ENCODE measurements around the gene C1orf226. TPM values are rescaled to one million over a fixed set of nuclear protein-coding genes. Genes with fewer than 3 reads are reported as not detected.

Gene C1orf226
- total and polyA plus RNA-seq, 2 donors: 0.14 to 1.1 TPM

GRCh38 chr1:162380061-162380846, 1.3 kb upstream of the C1orf226 start:
- DNase-seq (ENCODE audit: low read depth in 6 of 9, low spot score in 9 of 9): no peak

GRCh38 chr1:162381941-162382750, 618 bp downstream of the C1orf226 start:
- H3K36me3 ChIP-seq (ENCODE audit: control insufficient read depth in 2 of 2, insufficient read depth in 2 of 2, low read length in 1 of 2): no peaks in the 10 kb centered on the region
- H3K27ac ChIP-seq (ENCODE audit: low read depth in 1 of 2, low read length in 1 of 2): no peak overlapping the region
- DNase-seq (ENCODE audit: low read depth in 6 of 9, low spot score in 9 of 9): no peak
- H3K27me3 ChIP-seq (ENCODE audit: control insufficient read depth in 2 of 2, insufficient read depth in 1 of 2, low read length in 1 of 2): no peaks in the 10 kb centered on the region
- H3K4me1 ChIP-seq (ENCODE audit: control insufficient read depth in 2 of 2, insufficient read depth in 2 of 2, low read length in 2 of 2): no peaks in the 10 kb centered on the region
- 96% methylated on average over 13 of the region's 13 CpGs for WGBS
- H3K4me3 ChIP-seq (ENCODE audit: low read length in 2 of 2): no peak overlapping the region
- H3K9me3 ChIP-seq (ENCODE audit: control insufficient read depth in 2 of 2, insufficient read depth in 1 of 2, low read length in 1 of 2): no peaks in the 10 kb centered on the region

More at GRCh38 chr1:162380061-162380846, 1.3 kb upstream of the C1orf226 start:
- Histone ChIP-seq H3K36me3 (ENCODE audit: control insufficient read depth in 2 of 2, insufficient read depth in 2 of 2, low read length in 1 of 2) (no peaks in the 10 kb centered on the region), H3K9me3 (ENCODE audit: control insufficient read depth in 2 of 2, insufficient read depth in 1 of 2, low read length in 1 of 2) (no peaks in the 10 kb centered on the region), H3K4me1 (ENCODE audit: control insufficient read depth in 2 of 2, insufficient read depth in 2 of 2, low read length in 2 of 2) (no peaks in the 10 kb centered on the region), H3K27me3 (ENCODE audit: control insufficient read depth in 2 of 2, insufficient read depth in 1 of 2, low read length in 1 of 2) (no peaks in the 10 kb centered on the region), H3K27ac (ENCODE audit: low read depth in 1 of 2, low read length in 1 of 2) (no peak overlapping the region), H3K4me3 (ENCODE audit: low read length in 2 of 2) (no peak overlapping the region)
- WGBS: 93% methylated on average over 6 of the region's 6 CpGs

DNA sequence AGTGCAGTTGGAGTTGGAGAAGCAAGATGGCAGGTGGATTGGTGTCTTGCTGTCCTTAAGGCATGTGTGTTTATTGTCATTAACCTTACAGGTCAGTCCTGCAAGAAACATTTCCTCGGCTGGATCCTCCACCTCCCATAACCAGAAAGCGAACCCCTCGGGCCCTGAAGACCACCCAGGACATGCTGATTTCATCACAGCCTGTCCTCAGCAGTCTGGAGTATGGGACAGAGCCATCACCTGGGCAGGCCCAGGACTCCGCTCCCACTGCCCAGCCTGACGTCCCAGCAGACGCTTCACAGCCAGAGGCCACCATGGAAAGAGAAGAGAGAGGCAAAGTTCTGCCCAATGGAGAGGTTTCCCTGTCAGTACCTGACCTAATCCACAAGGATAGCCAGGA, 1.6 kb downstream of the C1orf226 start:
- H3K4me3 ChIP-seq (ENCODE audit: low read length in 2 of 2): no peak overlapping the region
- no peaks in the 10 kb centered on the region for H3K36me3 ChIP-seq (ENCODE audit: control insufficient read depth in 2 of 2, insufficient read depth in 2 of 2, low read length in 1 of 2)
- 98% methylated on average over 6 of the region's 6 CpGs for WGBS
- H3K4me1 ChIP-seq (ENCODE audit: control insufficient read depth in 2 of 2, insufficient read depth in 2 of 2, low read length in 2 of 2): no peaks in the 10 kb centered on the region
- no peaks in the 10 kb centered on the region for H3K27me3 ChIP-seq (ENCODE audit: control insufficient read depth in 2 of 2, insufficient read depth in 1 of 2, low read length in 1 of 2)
- DNase-seq (ENCODE audit: low read depth in 6 of 9, low spot score in 9 of 9): no peak
- H3K9me3 ChIP-seq (ENCODE audit: control insufficient read depth in 2 of 2, insufficient read depth in 1 of 2, low read length in 1 of 2): no peaks in the 10 kb centered on the region
- H3K27ac ChIP-seq (ENCODE audit: low read depth in 1 of 2, low read length in 1 of 2): no peak overlapping the region

- 95% methylated on average over 8 of the region's 8 CpGs for WGBS
- Histone ChIP-seq H3K4me3 (ENCODE audit: low read length in 2 of 2) (no peak overlapping the region), H3K27me3 (ENCODE audit: control insufficient read depth in 2 of 2, insufficient read depth in 1 of 2, low read length in 1 of 2) (no peaks in the 10 kb centered on the region), H3K4me1 (ENCODE audit: control insufficient read depth in 2 of 2, insufficient read depth in 2 of 2, low read length in 2 of 2) (no peaks in the 10 kb centered on the region), H3K9me3 (ENCODE audit: control insufficient read depth in 2 of 2, insufficient read depth in 1 of 2, low read length in 1 of 2) (no peaks in the 10 kb centered on the region), H3K36me3 (ENCODE audit: control insufficient read depth in 2 of 2, insufficient read depth in 2 of 2, low read length in 1 of 2) (no peaks in the 10 kb centered on the region), H3K27ac (ENCODE audit: low read depth in 1 of 2, low read length in 1 of 2) (no peak overlapping the region)
- DNase-seq (ENCODE audit: low read depth in 6 of 9, low spot score in 9 of 9): no peak
Observed at GRCh38 chr1:162383516-162383915, 2.0 kb downstream of the C1orf226 start.

DNA sequence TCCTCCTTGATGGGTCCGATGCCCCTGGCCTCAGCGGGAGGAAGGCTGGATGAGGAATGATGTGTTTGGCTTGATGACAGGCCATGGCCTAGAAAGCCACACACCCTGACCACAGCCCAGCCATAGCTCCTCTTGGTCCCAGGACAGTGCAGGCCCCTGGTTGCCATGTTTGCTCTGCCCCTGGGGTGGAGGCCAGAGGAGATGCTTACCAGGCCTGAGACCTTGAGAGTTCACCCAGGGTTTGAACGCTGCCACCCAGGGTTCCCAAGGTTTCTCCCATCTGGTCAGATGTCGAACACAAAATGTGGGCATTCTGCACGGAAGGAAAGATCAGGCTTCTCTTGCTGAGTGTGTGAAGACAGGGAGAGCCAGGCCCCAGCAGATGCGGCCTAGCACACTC, 2.6 kb downstream of the C1orf226 start:
- H3K4me3 ChIP-seq (ENCODE audit: low read length in 2 of 2): no peak overlapping the region
- DNase-seq (ENCODE audit: low read depth in 6 of 9, low spot score in 9 of 9): no peak
- H3K27me3 ChIP-seq (ENCODE audit: control insufficient read depth in 2 of 2, insufficient read depth in 1 of 2, low read length in 1 of 2): no peaks in the 10 kb centered on the region
- no peak overlapping the region for H3K27ac ChIP-seq (ENCODE audit: low read depth in 1 of 2, low read length in 1 of 2)
- no peaks in the 10 kb centered on the region for H3K9me3 ChIP-seq (ENCODE audit: control insufficient read depth in 2 of 2, insufficient read depth in 1 of 2, low read length in 1 of 2)
- WGBS: 97% methylated on average over 6 of the region's 6 CpGs
- no peaks in the 10 kb centered on the region for H3K36me3 ChIP-seq (ENCODE audit: control insufficient read depth in 2 of 2, insufficient read depth in 2 of 2, low read length in 1 of 2)
- H3K4me1 ChIP-seq (ENCODE audit: control insufficient read depth in 2 of 2, insufficient read depth in 2 of 2, low read length in 2 of 2): peaks cover 0 to 5% of the 10 kb centered on the region in 2 donors

DNA sequence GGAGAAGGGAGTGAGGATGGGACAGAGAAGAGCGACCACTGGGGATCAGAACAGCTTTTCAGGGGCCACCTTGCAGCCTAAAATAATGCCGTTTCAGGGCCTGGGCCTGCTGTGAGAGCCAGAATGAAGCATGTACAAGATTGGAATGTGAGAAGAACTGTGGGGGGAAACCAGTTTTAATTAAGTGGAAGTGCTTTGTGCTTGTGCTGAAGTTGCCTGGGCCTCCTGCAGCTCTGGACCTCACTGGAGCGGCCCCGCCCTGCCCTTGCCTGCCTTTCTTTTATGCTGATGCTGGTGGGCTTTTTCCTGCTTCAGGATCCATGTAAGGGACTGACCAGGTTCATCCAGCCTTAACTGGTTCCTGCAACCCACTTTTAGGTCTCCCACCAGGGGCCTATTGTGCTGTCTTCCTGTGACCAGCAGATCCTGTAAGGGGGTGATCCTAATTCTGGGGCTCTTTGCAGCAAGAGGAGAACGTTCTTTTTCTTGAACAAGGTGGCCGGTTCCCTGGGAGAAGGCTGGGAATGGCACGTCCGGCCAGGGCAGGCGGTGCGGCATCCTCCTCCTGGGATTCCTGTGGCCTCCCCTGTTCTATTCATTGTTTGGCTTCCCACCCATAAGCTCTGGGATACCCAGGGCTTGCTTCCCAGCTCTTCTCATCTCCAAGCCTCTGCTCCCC, 3.2 kb downstream of the C1orf226 start:
- 98% methylated on average over 10 of the region's 10 CpGs for WGBS
- H3K4me1 ChIP-seq (ENCODE audit: control insufficient read depth in 2 of 2, insufficient read depth in 2 of 2, low read length in 2 of 2): peaks cover 3 to 10% of the 10 kb centered on the region in 2 donors
- no peaks in the 10 kb centered on the region for H3K36me3 ChIP-seq (ENCODE audit: control insufficient read depth in 2 of 2, insufficient read depth in 2 of 2, low read length in 1 of 2)
- H3K4me3 ChIP-seq (ENCODE audit: low read length in 2 of 2): no peak overlapping the region
- DNase-seq (ENCODE audit: low read depth in 6 of 9, low spot score in 9 of 9): no peak
- no peak overlapping the region for H3K27ac ChIP-seq (ENCODE audit: low read depth in 1 of 2, low read length in 1 of 2)
- no peaks in the 10 kb centered on the region for H3K27me3 ChIP-seq (ENCODE audit: control insufficient read depth in 2 of 2, insufficient read depth in 1 of 2, low read length in 1 of 2)
- no peaks in the 10 kb centered on the region for H3K9me3 ChIP-seq (ENCODE audit: control insufficient read depth in 2 of 2, insufficient read depth in 1 of 2, low read length in 1 of 2)

DNA sequence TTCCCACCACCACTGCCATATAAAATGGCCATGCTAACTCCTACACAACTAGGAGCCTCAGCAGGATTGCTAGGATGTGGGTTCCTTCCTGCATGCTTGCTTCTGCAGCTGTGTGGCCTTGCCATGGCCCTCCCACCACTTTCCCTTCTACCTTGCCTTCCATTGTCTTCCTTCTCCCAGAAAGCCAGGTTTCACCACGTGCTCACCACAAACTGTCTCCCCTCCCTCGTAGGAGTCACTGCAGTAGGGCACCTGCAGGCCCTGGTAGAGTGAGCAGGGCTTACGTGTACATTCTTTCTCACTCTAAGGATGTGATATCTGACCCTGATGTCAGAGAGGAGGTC, 3.7 kb downstream of the C1orf226 start:
- Histone ChIP-seq H3K4me1 (ENCODE audit: control insufficient read depth in 2 of 2, insufficient read depth in 2 of 2, low read length in 2 of 2) (peaks cover 7 to 11% of the 10 kb centered on the region in 2 donors), H3K36me3 (ENCODE audit: control insufficient read depth in 2 of 2, insufficient read depth in 2 of 2, low read length in 1 of 2) (no peaks in the 10 kb centered on the region), H3K4me3 (ENCODE audit: low read length in 2 of 2) (no peak overlapping the region), H3K27me3 (ENCODE audit: control insufficient read depth in 2 of 2, insufficient read depth in 1 of 2, low read length in 1 of 2) (no peaks in the 10 kb centered on the region), H3K9me3 (ENCODE audit: control insufficient read depth in 2 of 2, insufficient read depth in 1 of 2, low read length in 1 of 2) (no peaks in the 10 kb centered on the region), H3K27ac (ENCODE audit: low read depth in 1 of 2, low read length in 1 of 2) (no peak overlapping the region)
- DNase-seq (ENCODE audit: low read depth in 6 of 9, low spot score in 9 of 9): no peak
- 27% methylated on average over 3 of the region's 3 CpGs for WGBS

DNA sequence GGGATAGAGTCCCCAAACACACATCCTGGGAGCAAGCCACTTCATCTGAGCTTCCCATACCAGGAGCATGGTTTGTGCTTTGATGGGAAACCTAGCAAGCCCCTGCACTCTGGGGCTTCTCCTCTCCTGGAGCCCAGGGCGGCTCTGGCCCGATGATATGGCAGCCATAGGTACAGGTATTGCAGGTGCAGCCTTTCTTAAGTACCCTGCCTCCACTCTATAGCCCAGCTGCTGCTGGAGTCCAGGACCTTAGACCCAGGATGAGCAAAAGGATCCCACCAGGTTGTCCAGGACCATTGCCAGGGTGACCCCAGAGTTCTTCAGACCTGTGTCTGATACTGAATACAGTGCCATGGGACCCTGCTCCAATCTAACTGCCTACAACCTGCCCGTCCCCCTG, 4.2 kb downstream of the C1orf226 start:
- no peak for DNase-seq (ENCODE audit: low read depth in 6 of 9, low spot score in 9 of 9)
- Histone ChIP-seq H3K4me3 (ENCODE audit: low read length in 2 of 2) (no peak overlapping the region), H3K27ac (ENCODE audit: low read depth in 1 of 2, low read length in 1 of 2) (no peak overlapping the region), H3K27me3 (ENCODE audit: control insufficient read depth in 2 of 2, insufficient read depth in 1 of 2, low read length in 1 of 2) (no peaks in the 10 kb centered on the region), H3K9me3 (ENCODE audit: control insufficient read depth in 2 of 2, insufficient read depth in 1 of 2, low read length in 1 of 2) (no peaks in the 10 kb centered on the region), H3K36me3 (ENCODE audit: control insufficient read depth in 2 of 2, insufficient read depth in 2 of 2, low read length in 1 of 2) (no peaks in the 10 kb centered on the region), H3K4me1 (ENCODE audit: control insufficient read depth in 2 of 2, insufficient read depth in 2 of 2, low read length in 2 of 2) (peaks cover 7 to 11% of the 10 kb centered on the region in 2 donors)
- WGBS: 98% methylated on average over 3 of the region's 3 CpGs

Measured in thymus (tissue), 11 donors.